ENCODE data around the gene RFTN1.

DNA sequence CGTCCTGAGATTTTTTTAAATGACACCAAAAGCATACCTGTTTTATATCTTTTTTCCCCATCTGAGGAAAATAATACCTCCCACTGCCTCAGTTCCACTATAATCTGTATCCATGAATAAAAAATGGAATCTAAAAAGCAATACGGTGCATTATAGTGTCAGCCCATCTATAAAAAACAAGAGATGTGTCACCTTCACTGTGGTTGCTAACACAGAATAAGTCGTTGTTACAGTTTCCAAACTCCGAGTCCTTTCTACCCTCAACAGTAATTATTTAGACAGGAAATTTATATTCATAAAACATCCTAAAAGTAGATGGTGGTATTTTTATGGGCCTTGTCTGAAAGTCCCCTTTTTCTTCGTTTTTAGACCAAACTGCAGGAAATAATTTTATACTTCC, 19.4 kb downstream of the RFTN1 start:
- no peak for TF ChIP-seq POLR2A (IDR thresholded peaks at IDR 0.05)
- TF ChIP-seq, protein P1, sequence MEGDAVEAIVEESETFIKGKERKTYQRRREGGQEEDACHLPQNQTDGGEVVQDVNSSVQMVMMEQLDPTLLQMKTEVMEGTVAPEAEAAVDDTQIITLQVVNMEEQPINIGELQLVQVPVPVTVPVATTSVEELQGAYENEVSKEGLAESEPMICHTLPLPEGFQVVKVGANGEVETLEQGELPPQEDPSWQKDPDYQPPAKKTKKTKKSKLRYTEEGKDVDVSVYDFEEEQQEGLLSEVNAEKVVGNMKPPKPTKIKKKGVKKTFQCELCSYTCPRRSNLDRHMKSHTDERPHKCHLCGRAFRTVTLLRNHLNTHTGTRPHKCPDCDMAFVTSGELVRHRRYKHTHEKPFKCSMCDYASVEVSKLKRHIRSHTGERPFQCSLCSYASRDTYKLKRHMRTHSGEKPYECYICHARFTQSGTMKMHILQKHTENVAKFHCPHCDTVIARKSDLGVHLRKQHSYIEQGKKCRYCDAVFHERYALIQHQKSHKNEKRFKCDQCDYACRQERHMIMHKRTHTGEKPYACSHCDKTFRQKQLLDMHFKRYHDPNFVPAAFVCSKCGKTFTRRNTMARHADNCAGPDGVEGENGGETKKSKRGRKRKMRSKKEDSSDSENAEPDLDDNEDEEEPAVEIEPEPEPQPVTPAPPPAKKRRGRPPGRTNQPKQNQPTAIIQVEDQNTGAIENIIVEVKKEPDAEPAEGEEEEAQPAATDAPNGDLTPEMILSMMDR (IDR thresholded peaks at IDR 0.05) = no peak

All from testis (tissue), 2 donors.